OCI-LY1 (cell line): ENCODE results near the gene PI4KA.
"Not testable (repeated sequence)": the region's sequence is repeated elsewhere in the genome, so short reads cannot be mapped to it uniquely, and the experiment has no call there.

ENCODE experiments used
- CTCF ChIP-seq: fragments of 200-600 bp; sonication (generic), shearing (Covaris generic); IDR thresholded peaks from 2 replicates; pipeline ENCODE4 v1.5.1; 2017; ENCODE audit warnings: mild to moderate bottlenecking, antibody characterized with exemption, low read length, moderate library complexity, mixed read lengths
- EZH2 ChIP-seq: fragments of 200-600 bp; sonication (generic), shearing (Covaris generic); IDR thresholded peaks from 2 replicates; pipeline ENCODE4 v1.8.0; 2017; ENCODE audit warnings: borderline replicate concordance, mixed run types, mild to moderate bottlenecking, antibody characterized with exemption, low read length, moderate library complexity, mixed read lengths

- not testable (repeated sequence) for TF ChIP-seq EZH2, CTCF
These were observed 164.4 kb downstream of the PI4KA start for GRCh38 chr22:20694256-20694655.
